Measurements from ENCODE around the gene PLIN1.

The PLIN1 gene

DNA sequence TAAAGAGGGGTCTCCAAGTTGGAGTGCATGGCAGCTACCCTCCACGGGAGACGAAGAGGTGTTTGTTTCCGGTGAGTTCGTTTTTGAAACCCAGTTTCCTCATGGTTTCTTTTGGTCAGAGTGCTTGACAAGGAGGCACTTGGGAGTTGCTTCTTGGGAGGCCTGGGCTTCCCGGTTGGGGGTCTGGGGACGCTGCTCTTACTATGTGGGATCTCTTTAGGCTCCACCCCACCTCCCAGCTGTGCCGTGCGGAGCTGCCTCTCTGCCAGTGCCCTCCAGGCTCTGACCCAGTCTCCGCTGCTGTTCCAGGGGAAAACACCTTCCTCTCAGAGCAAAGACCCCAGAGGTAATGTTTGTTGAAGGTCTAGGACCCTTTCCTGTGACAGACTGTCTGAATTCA is 53.5 kb downstream of the PLIN1 start:
- DNase-seq = no peak

DNA sequence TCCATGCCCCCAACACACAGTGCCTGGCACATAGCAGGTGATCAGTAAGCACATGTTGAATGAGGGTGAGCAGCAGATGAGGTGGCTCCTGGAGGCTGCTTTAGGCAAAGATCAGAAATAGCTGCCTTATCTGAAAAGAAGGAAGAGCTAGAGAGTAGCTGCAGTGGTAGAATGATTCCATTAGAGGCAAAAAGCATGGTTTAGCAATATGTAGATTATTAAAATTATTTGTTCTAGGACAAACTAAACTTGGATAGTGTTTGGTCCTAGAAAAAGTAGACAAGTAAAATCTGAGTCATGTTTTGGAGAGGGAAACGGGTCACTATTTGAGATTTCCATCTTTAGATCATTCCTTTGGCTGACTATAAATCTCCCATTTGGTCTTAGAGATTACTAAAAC is 56.0 kb downstream of the PLIN1 start:
- DNase-seq = no peak

DNA sequence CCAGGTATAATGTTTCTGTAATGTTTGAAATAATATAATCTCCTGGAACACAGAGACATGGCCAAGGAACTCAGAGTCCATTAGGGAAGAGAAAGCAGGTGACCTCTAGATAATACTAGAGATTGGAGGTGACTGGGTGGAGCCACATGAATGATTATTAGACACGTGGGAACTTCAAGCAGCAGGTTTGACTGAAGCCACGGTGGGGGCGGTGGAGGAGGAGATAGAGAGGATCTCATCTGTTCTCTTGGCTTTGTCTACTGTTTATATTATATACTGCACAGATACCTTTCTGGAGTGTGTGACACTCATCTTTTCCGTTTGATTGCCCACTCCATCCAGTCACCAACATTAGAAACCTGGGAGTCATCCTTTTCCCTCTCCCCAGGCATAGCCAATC is 57.6 kb downstream of the PLIN1 start:
- DNase-seq = no peak

DNA sequence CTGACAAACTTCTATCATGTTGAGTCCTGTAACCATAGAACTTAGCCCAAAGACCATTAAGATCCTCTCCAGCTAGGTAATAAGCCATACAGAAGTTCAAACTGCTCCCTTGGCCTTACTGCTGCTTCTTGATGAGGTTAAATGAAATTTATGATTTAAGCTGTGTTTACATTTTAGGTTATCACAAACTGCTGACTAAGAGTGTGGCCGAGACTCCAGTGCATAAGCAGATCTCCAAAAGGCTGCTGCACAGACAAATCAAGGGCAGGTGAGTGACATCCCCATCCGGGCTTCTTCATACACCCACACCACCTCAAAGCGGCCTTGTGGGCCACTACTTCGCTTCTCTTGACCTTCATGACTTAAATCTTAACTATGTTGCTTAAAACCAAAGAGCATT is 62.9 kb downstream of the PLIN1 start:
- no peak for DNase-seq

DNA sequence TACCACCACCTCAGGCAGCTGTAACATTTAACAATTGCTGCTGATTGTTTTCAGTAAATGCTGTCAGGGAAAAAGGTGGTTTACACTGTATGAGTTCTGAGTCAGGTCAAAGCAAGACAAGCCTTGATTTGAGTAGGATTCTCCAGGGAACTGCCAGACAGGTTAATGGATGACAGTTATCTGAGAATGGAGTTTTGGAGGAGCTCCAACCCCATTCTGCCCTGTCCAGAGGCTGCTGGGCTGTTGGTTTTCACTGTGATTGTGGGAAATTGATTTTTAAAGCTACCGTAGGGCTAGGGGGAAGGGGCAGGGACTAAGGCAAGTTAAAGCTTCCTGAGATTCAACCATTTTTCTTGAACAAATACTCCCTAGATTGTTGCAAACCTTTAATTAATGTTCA is 64.0 kb downstream of the PLIN1 start:
- no peak for DNase-seq
